Natural killer cell (primary cell): ENCODE measurements around the gene MRGPRE. TPM values are rescaled to one million over a fixed set of nuclear protein-coding genes. Genes with fewer than 3 reads are reported as not detected.

ENCODE experiments used
- ATAC-seq, 3 donors: fragments of 150-1000 bp in 2 of 3; fragments of 200-7000 bp in 1 of 3; cut with Tn5 transposase; 1 replicate in 1 of 3; 2 replicates in 2 of 3; pipeline ENCODE4 v1.10.0; 2021; ENCODE audit warnings: mild to moderate bottlenecking in 2 of 3, moderate library complexity in 2 of 3
- DNase-seq, 2 donors: peaks; one replicate each; pipeline versions ENCODE4 v3.0.0 to v3.0.0-alpha.2; 2013 to 2021; ENCODE audit warnings: mixed read lengths in 1 of 2
- H3K27ac ChIP-seq: one replicate; pipeline ENCODE4 v1.5.1; 2013; ENCODE audit warnings: mild to moderate bottlenecking, low read length
- H3K27me3 ChIP-seq: one replicate; pipeline ENCODE4 v1.6.1; 2013; ENCODE audit warnings: low read length; ENCODE audit not compliant: control insufficient read depth, insufficient read depth
- H3K36me3 ChIP-seq: one replicate; pipeline ENCODE4 v1.6.1; 2013; ENCODE audit warnings: low read length; ENCODE audit not compliant: control insufficient read depth, insufficient read depth
- H3K4me1 ChIP-seq: one replicate; pipeline ENCODE4 v1.6.1; 2013; ENCODE audit warnings: low read length; ENCODE audit not compliant: control insufficient read depth, insufficient read depth
- H3K4me3 ChIP-seq: one replicate; pipeline ENCODE4 v1.5.1; 2013; ENCODE audit warnings: low read length
- H3K9me3 ChIP-seq: one replicate; pipeline ENCODE4 v1.6.1; 2013; ENCODE audit warnings: low read length; ENCODE audit not compliant: control insufficient read depth, insufficient read depth
- H3K27ac Mint-ChIP-seq, 2 donors: one replicate each; pipeline ENCODE4 v1.8.0; 2022; ENCODE audit warnings: mild to moderate bottlenecking in 2 of 2, mixed read lengths in 2 of 2, moderate library complexity in 1 of 2
- H3K27me3 Mint-ChIP-seq, 2 donors: one replicate each; pipeline ENCODE4 v1.8.0; 2022; ENCODE audit warnings: low read depth in 2 of 2, mixed read lengths in 2 of 2
- H3K36me3 Mint-ChIP-seq: one replicate; pipeline ENCODE4 v1.8.0; 2022; ENCODE audit warnings: mixed read lengths
- H3K4me1 Mint-ChIP-seq, 2 donors: one replicate each; pipeline ENCODE4 v1.8.0; 2022; ENCODE audit warnings: mixed read lengths in 2 of 2
- H3K4me3 Mint-ChIP-seq: one replicate; pipeline ENCODE4 v1.8.0; 2022; ENCODE audit warnings: mild to moderate bottlenecking, moderate library complexity, mixed read lengths
- H3K9me3 Mint-ChIP-seq, 2 donors: one replicate each; pipeline ENCODE4 v1.8.0; 2022; ENCODE audit warnings: mixed read lengths in 2 of 2
- WGBS: methylation state at CpG from one replicate; pipeline ENCODE4 v1.1.7; 2013; ENCODE audit warnings: missing lambda C conversion rate; ENCODE audit not compliant: insufficient coverage; 5-methylcytosine and 5-hydroxymethylcytosine counted together
- intact Hi-C: fragments of 100-400 bp; cut with micrococcal nuclease; formaldehyde crosslinking; loops from one replicate; pipeline ENCODE4 v1.14.2; 2022
- total RNA-seq, 4 donors: library from RNA; stranded (reverse); fragments of 120-200 nt in 1 of 4; gene quantifications; one replicate each; pipeline versions ENCODE4 v1.2.3 to v1.2.4, GENCODE V29; 2013 to 2022
- TF ChIP-seq, protein P1 (sequence below): fragments of 200-600 bp; IDR thresholded peaks from one replicate; pipeline ENCODE4 v1.8.0; 2022; ENCODE audit warnings: antibody characterized with exemption

The MRGPRE gene
- total RNA-seq, 3 donors from 2014 or later (not counting 1 experiment from before 2014, with no cell fraction given): not detected

DNA sequence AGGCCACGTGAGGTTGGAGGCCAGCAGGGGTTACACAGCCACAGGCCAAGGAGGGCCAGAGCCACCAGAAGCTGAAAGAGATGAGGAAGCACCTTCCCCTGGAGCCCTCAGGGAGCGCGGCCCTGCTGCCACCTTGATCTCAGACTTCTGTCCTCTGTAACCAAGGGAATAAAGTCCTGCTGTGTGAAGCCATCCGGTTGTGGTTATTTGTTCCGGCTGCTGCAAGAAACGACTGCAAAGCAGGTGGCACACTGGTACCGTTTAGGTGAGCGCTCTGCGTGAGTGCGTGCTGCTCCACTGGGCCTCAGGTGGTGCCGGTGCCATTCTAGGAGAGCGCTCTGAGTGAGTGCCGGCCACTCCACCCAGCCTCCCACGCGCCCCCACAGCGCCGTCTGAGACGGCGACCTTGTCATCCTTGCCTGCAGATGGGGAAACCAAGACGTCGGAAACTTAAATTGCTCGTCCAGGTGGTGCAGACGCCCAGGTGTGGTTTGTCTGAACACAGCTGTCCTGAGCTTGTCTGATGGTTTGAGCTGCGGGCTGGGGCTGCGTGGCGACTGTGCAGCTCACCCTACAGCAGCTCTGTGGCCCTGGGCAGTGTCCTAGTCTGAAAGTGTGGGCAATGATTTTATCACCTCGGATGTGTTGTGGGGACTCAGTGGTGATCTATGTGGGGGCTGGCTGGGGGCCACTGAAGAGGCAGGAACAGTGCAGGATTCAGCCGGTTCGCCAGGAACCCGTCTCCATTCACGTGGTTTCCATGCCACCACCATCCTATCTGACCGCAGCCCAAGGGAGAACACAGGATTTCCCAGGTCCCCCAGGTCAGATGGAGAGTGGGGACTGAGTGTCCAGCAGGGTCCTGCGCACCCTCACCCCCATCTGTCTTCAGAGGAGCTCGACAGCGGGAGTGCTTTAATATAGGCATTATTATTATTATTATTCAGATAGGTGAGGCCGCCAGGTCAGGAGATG lies 9.0 kb downstream of the MRGPRE start:
- Mint-ChIP-seq H3K27ac (no peak overlapping the region), H3K9me3 (no peaks in the 10 kb centered on the region)

DNA sequence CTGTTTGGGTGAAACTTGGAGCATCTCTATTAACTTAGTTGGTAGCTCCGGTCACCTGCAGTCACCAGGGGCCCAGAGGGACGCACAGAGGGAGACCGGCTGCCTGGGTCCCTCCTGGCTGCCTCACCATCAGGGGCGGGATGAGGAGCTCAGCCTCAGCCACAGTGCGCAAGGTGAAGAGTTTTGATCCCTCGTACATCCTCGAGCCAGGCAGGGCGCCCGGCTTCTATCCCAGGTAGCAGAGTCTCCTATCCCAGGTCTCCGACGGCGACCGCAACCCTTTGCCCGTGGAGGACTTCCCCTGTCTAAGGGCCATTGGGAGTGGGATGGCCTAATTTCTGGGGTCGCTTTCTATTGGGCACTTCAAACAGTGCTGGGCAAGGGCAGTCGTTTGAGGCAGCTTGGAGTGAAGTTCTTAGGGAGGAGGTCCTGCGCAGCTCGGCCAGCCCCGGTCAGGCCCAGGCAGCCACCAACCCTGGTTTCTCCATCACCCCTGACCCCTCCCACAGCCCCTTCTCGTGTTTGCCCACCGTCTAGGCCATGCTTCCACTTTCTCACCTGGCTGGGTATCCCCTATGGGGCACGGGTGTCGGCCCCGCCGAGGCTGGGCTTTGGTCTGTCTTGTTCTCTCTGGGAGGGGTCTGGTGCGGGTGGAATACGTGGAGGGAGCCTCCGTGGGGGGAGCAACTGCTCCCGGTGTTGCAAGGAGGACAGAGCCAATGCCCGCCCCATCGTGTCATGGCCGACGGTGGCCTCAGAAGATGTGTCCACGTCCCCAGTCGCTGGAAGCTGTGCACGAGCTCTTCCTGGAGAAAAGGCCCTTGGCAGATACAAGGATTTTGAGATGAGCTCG lies 10.0 kb downstream of the MRGPRE start:
- H3K4me3 ChIP-seq: no peak overlapping the region
- no peak overlapping the region for H3K27ac ChIP-seq
- Mint-ChIP-seq H3K4me1 (peaks cover 0 to 11% of the 10 kb centered on the region in 2 donors), H3K9me3 (no peaks in the 10 kb centered on the region), H3K4me3 (no peak overlapping the region), H3K36me3 (no peaks in the 10 kb centered on the region), H3K27ac (no peak overlapping the region), H3K27me3 (peaks cover 0 to 11% of the 10 kb centered on the region in 2 donors)
- H3K27me3 ChIP-seq: no peaks in the 10 kb centered on the region
- DNase-seq (peak in 1 of 2 donors; percentile 14), ATAC-seq (no peak)
- 88% methylated on average over 37 of the region's 37 CpGs for WGBS
- TF ChIP-seq, protein P1, sequence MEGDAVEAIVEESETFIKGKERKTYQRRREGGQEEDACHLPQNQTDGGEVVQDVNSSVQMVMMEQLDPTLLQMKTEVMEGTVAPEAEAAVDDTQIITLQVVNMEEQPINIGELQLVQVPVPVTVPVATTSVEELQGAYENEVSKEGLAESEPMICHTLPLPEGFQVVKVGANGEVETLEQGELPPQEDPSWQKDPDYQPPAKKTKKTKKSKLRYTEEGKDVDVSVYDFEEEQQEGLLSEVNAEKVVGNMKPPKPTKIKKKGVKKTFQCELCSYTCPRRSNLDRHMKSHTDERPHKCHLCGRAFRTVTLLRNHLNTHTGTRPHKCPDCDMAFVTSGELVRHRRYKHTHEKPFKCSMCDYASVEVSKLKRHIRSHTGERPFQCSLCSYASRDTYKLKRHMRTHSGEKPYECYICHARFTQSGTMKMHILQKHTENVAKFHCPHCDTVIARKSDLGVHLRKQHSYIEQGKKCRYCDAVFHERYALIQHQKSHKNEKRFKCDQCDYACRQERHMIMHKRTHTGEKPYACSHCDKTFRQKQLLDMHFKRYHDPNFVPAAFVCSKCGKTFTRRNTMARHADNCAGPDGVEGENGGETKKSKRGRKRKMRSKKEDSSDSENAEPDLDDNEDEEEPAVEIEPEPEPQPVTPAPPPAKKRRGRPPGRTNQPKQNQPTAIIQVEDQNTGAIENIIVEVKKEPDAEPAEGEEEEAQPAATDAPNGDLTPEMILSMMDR: no peak
- intact Hi-C loops: no loop called here
- H3K9me3 ChIP-seq: no peaks in the 10 kb centered on the region
- no peaks in the 10 kb centered on the region for H3K36me3 ChIP-seq
- H3K4me1 ChIP-seq: peaks cover 18% of the 10 kb centered on the region

More for the DNA sequence above, 9.0 kb downstream of the MRGPRE start:
- ATAC-seq: peak in 1 of 3 donors; percentile 10
- intact Hi-C loops: no loop called here
- no peak overlapping the region for H3K27ac ChIP-seq
- H3K9me3 ChIP-seq: no peaks in the 10 kb centered on the region
- 56% methylated on average over 36 of the region's 36 CpGs for WGBS
- DNase-seq: peak in 1 of 2 donors; percentile 25
- no peaks in the 10 kb centered on the region for H3K36me3 Mint-ChIP-seq
- no peak overlapping the region for H3K4me3 Mint-ChIP-seq
- H3K27me3 ChIP-seq: no peaks in the 10 kb centered on the region
- no peak overlapping the region for H3K4me3 ChIP-seq
- H3K4me1 Mint-ChIP-seq: peaks cover 0 to 11% of the 10 kb centered on the region in 2 donors
- H3K27me3 Mint-ChIP-seq: peaks cover 0 to 8% of the 10 kb centered on the region in 2 donors
- H3K4me1 ChIP-seq: peaks cover 15% of the 10 kb centered on the region
- TF ChIP-seq, protein P1: no peak
- H3K36me3 ChIP-seq: no peaks in the 10 kb centered on the region

- H3K27ac ChIP-seq: no peak overlapping the region
- no peaks in the 10 kb centered on the region for H3K27me3 ChIP-seq
- WGBS: 92% methylated on average over 27 of the region's 27 CpGs
- no peak for ATAC-seq
- H3K4me3 ChIP-seq: no peak overlapping the region
- H3K9me3 ChIP-seq: no peaks in the 10 kb centered on the region
- peak in 1 of 2 donors; percentile 11 for DNase-seq
- TF ChIP-seq, protein P1: no peak
- intact Hi-C loops: no loop called here
- Mint-ChIP-seq H3K4me3 (no peak overlapping the region), H3K27ac (no peak overlapping the region), H3K9me3 (no peaks in the 10 kb centered on the region), H3K4me1 (peaks cover 7 to 19% of the 10 kb centered on the region in 2 donors), H3K36me3 (no peaks in the 10 kb centered on the region), H3K27me3 (peaks cover 0 to 18% of the 10 kb centered on the region in 2 donors)
- peaks cover 24% of the 10 kb centered on the region for H3K4me1 ChIP-seq
- no peaks in the 10 kb centered on the region for H3K36me3 ChIP-seq
These were observed 10.7 kb downstream of the MRGPRE start for GRCh38 chr11:3221408-3222002.
